ES-I3 (cell line): ENCODE measurements around the gene ASXL3.

Experiments used
- H3K36me3 ChIP-seq: 2 replicates; pipeline ENCODE4 v1.6.1; 2013; ENCODE audit warnings: mild to moderate bottlenecking, low read length, control low read depth, moderate library complexity; ENCODE audit not compliant: insufficient read depth
- H3K4me1 ChIP-seq: 2 replicates; pipeline ENCODE4 v1.6.1; 2013; ENCODE audit warnings: mild to moderate bottlenecking, control low read depth, low read length; ENCODE audit not compliant: insufficient read depth
- H3K9ac ChIP-seq: 2 replicates; pipeline ENCODE4 v1.6.1; 2013; ENCODE audit warnings: low read depth, mild to moderate bottlenecking, low read length, moderate library complexity
- H3K9me3 ChIP-seq: 2 replicates; pipeline ENCODE4 v1.6.1; 2013; ENCODE audit warnings: mild to moderate bottlenecking, low read length, moderate library complexity; ENCODE audit not compliant: control insufficient read depth, insufficient read depth

Gene ASXL3

DNA sequence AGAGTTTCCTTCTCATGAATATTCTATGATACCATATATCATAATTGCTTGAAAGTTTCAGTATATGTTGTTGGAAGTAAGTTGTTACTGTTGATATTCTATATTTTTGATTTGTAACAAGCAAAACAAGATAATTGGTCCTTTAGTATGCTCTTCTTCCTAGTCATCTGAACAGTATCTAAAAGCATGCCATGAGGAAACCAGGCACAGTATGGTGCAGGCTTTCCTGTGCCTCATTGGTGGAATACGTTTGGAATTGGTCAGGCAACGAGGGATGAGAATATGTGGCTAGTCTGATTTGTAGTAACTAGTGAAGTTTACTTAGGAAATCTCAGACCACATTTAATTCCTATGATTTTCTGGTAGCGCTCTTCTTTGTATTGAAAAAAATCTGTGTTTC lies 22.8 kb downstream of the ASXL3 start:
- Histone ChIP-seq H3K4me1 (peaks cover 6% of the 10 kb centered on the region; the same call in 1 of the 2 replicates), H3K9me3 (no peaks in the 10 kb centered on the region), H3K9ac (no peak overlapping the region), H3K36me3 (no peaks in the 10 kb centered on the region)

DNA sequence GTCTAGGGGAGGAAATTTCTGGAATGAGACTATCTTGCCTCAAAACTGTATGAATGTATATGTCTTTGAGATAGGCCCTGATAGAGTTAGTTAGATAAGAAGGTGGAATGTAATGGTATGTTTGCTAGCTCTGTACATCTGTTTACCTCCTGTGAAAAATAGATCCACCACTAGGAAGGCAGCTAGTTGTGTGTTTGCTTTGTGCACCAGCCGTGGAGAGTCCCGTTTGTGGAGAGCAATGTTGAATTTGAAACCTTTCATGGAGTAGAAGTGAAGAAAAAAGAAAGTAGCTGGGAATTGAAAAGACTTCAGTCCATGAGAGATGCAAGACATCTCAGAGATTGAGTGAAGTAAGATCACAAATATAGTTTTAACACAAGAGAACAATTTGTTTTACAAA lies 25.4 kb downstream of the ASXL3 start:
- no peak overlapping the region for H3K9ac ChIP-seq
- H3K36me3 ChIP-seq, result no peaks in the 10 kb centered on the region
- 0 out of 2 replicates have a peak, but pooled peaks cover 6% of the 10 kb centered on the region for H3K4me1 ChIP-seq
- no peaks in the 10 kb centered on the region for H3K9me3 ChIP-seq

GRCh38 chr18:33605250-33605649 lies 27.2 kb downstream of the ASXL3 start:
- Histone ChIP-seq H3K4me1 (0 out of 2 replicates have a peak, but pooled peaks cover 6% of the 10 kb centered on the region), H3K9me3 (no peaks in the 10 kb centered on the region), H3K9ac (no peak overlapping the region), H3K36me3 (no peaks in the 10 kb centered on the region)

GRCh38 chr18:33606621-33607020 lies 28.6 kb downstream of the ASXL3 start:
- Histone ChIP-seq H3K36me3 (no peaks in the 10 kb centered on the region), H3K9ac (no peak overlapping the region), H3K9me3 (no peaks in the 10 kb centered on the region), H3K4me1 (no peaks in the 10 kb centered on the region)

GRCh38 chr18:33611525-33612135 lies 33.6 kb downstream of the ASXL3 start:
- no peaks in the 10 kb centered on the region for H3K9me3 ChIP-seq
- H3K4me1 ChIP-seq, result no peaks in the 10 kb centered on the region
- H3K36me3 ChIP-seq, result no peaks in the 10 kb centered on the region
- H3K9ac ChIP-seq, result no peak overlapping the region

GRCh38 chr18:33612632-33613031 lies 34.6 kb downstream of the ASXL3 start:
- H3K9me3 ChIP-seq, result no peaks in the 10 kb centered on the region
- no peak overlapping the region for H3K9ac ChIP-seq
- H3K36me3 ChIP-seq, result no peaks in the 10 kb centered on the region
- H3K4me1 ChIP-seq, result no peaks in the 10 kb centered on the region

- Histone ChIP-seq H3K4me1 (no peaks in the 10 kb centered on the region), H3K9me3 (no peaks in the 10 kb centered on the region), H3K9ac (no peak overlapping the region), H3K36me3 (no peaks in the 10 kb centered on the region)
Measured at GRCh38 chr18:33616556-33616955, 38.5 kb downstream of the ASXL3 start.

GRCh38 chr18:33627114-33627513 lies 49.1 kb downstream of the ASXL3 start:
- Histone ChIP-seq H3K36me3 (no peaks in the 10 kb centered on the region), H3K9me3 (no peaks in the 10 kb centered on the region), H3K9ac (no peak overlapping the region), H3K4me1 (no peaks in the 10 kb centered on the region)

- no peaks in the 10 kb centered on the region for H3K36me3 ChIP-seq
- H3K4me1 ChIP-seq, result no peaks in the 10 kb centered on the region
- no peak overlapping the region for H3K9ac ChIP-seq
- H3K9me3 ChIP-seq, result no peaks in the 10 kb centered on the region
Measured at GRCh38 chr18:33630476-33630875, 52.5 kb downstream of the ASXL3 start.

- Histone ChIP-seq H3K36me3 (no peaks in the 10 kb centered on the region), H3K9me3 (no peaks in the 10 kb centered on the region), H3K4me1 (peaks cover 17% of the 10 kb centered on the region), H3K9ac (no peak overlapping the region)
Measured at GRCh38 chr18:33641141-33641540, 63.1 kb downstream of the ASXL3 start.

GRCh38 chr18:33644494-33644893 lies 66.5 kb downstream of the ASXL3 start:
- Histone ChIP-seq H3K9me3 (no peaks in the 10 kb centered on the region), H3K36me3 (no peaks in the 10 kb centered on the region), H3K4me1 (peaks cover 31% of the 10 kb centered on the region), H3K9ac (no peak overlapping the region)

GRCh38 chr18:33647365-33647764 lies 69.3 kb downstream of the ASXL3 start:
- H3K4me1 ChIP-seq, result peaks cover 28% of the 10 kb centered on the region
- no peaks in the 10 kb centered on the region for H3K9me3 ChIP-seq
- no peaks in the 10 kb centered on the region for H3K36me3 ChIP-seq
- no peak overlapping the region for H3K9ac ChIP-seq

GRCh38 chr18:33652635-33653034 lies 74.6 kb downstream of the ASXL3 start:
- H3K36me3 ChIP-seq, result no peaks in the 10 kb centered on the region
- no peak overlapping the region for H3K9ac ChIP-seq
- no peaks in the 10 kb centered on the region for H3K9me3 ChIP-seq
- H3K4me1 ChIP-seq, result peaks cover 7% of the 10 kb centered on the region; the same call in 1 of the 2 replicates

DNA sequence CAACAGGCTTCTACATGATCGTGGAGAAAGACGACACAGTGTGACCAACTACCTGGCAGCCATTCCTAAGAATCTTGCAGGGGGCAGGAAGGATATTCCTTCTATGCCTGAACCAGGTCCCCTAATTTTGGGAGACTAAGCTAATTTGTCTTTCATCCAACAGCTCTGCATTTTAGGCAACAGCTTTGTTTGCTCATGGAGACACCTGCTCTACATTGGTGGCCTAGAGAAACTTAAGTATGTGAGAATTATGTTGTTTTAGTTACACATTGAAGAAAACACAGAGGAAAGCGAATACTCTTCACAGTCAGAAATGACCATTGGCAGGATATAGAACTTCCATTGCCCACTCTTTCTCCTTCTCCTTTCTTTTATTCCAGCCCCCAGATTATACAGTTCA lies 75.2 kb downstream of the ASXL3 start:
- no peak overlapping the region for H3K9ac ChIP-seq
- H3K9me3 ChIP-seq, result no peaks in the 10 kb centered on the region
- peaks cover 1% of the 10 kb centered on the region; the same call in 1 of the 2 replicates for H3K4me1 ChIP-seq
- no peaks in the 10 kb centered on the region for H3K36me3 ChIP-seq

- no peaks in the 10 kb centered on the region for H3K9me3 ChIP-seq
- H3K36me3 ChIP-seq, result no peaks in the 10 kb centered on the region
- H3K4me1 ChIP-seq, result no peaks in the 10 kb centered on the region
- no peak overlapping the region for H3K9ac ChIP-seq
Measured at GRCh38 chr18:33656889-33657448, 79.0 kb downstream of the ASXL3 start.
